Kidney epithelial cell (primary cell): Measurements from ENCODE around the gene DMRTA1. TPM values are rescaled to one million over a fixed set of nuclear protein-coding genes. Genes with fewer than 3 reads are reported as not detected.

ENCODE experiments used
- DNase-seq: peaks from one replicate; pipeline ENCODE4 v3.0.0-alpha.2; 2010; ENCODE audit warnings: low read depth
- H3K27me3 ChIP-seq: 2 replicates; pipeline ENCODE4 v1.6.0; 2011; ENCODE audit warnings: low read length; ENCODE audit not compliant: control insufficient read depth, insufficient read depth
- H3K36me3 ChIP-seq: 2 replicates; pipeline ENCODE4 v1.5.1; 2011; ENCODE audit warnings: low read length; ENCODE audit not compliant: control insufficient read depth, insufficient read depth
- H3K4me3 ChIP-seq: 2 replicates; pipeline ENCODE4 v1.5.1; 2011; ENCODE audit warnings: low read depth, mild to moderate bottlenecking, control low read depth, low read length
- CTCF ChIP-seq: IDR thresholded peaks from 2 replicates; pipeline ENCODE4 v1.5.1; 2011; ENCODE audit warnings: mild to moderate bottlenecking, moderate library complexity, low read length, control low read depth, inconsistent platforms; ENCODE audit not compliant: insufficient read depth, poor library complexity, severe bottlenecking
- total RNA-seq: library from RNA; depleted of rRNA; stranded (reverse); fragments of >200 nt; gene quantifications from 2 replicates; pipeline ENCODE4 v1.2.3, GENCODE V29; 2015

Gene DMRTA1
- 0.92 and 1.1 TPM in 2 replicates for total RNA-seq

- no peaks in the 10 kb centered on the region for H3K36me3 ChIP-seq
- DNase-seq, result no peak
- no peak for TF ChIP-seq CTCF
- H3K4me3 ChIP-seq, result peak within 1 kb of the TSS; percentile 67
- no peaks in the 10 kb centered on the region for H3K27me3 ChIP-seq
Measured at GRCh38 chr9:22446589-22446949, at the start of gene DMRTA1. DMRTA1 (plus strand) TSS chr9:22446824; CDS start chr9:22447066, 242 bp downstream.

DNA sequence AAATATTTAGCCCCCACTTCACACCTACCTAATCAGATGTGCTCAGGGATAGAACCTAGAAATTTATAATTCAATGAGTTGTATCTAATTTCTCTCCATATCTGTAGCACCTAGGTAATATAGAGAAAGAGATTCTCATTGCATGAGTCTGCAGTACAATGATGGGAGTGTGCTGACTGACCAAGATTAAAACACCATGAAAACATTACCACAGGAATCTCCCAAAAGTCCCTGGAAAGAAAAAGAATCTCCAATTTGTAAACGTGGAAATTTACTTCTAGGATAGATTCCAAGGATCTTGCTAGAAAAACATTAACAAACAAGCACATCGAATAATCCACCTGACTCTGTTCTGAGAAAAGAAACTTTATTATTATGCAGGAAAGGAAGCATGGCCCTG lies 45.0 kb upstream of the DMRTA1 start:
- Histone ChIP-seq H3K36me3 (no peaks in the 10 kb centered on the region), H3K4me3 (no peak overlapping the region), H3K27me3 (no peaks in the 10 kb centered on the region)
- no peak for DNase-seq
- TF ChIP-seq CTCF, result no peak

DNA sequence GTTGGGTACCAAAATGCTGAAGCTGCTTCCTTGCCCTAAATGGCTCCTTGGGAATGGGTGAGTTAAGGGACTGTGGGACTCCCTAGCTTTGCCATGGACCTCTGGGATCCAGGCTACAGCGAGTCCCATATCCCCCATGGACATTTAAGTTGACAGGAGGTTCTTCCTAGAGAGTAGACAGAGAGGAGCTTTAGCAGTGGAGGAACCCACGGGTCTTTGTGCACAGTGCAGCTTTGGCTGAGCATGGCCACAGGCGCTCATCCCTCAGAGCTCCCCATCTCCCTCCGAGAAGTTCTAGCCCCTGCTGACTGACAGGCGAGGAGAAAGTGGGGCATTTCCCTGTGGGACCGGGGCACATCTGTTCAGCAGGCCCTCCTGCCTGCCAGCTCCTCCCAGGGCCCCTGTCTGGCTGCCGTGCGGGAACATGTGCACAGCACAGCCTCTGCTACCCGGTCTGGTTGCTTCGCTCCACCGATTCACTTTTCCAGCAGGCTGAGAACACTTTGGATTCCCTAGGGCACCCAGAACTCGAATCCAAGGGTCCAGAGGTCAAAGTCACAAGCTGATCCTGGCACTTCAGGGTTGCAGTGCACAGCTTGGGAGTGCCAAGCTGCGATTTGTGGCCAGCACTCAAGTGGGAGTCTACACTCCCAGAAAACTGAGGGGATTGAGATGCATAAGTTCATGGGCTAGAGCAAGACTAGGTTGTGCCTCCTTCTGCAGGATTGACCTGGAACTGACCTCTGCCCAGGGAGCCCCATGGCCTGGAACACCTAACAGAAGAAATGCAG lies 40.6 kb upstream of the DMRTA1 start:
- Histone ChIP-seq H3K36me3 (no peaks in the 10 kb centered on the region), H3K4me3 (no peak overlapping the region), H3K27me3 (no peaks in the 10 kb centered on the region)
- DNase-seq, result no peak
- TF ChIP-seq CTCF, result no peak

DNA sequence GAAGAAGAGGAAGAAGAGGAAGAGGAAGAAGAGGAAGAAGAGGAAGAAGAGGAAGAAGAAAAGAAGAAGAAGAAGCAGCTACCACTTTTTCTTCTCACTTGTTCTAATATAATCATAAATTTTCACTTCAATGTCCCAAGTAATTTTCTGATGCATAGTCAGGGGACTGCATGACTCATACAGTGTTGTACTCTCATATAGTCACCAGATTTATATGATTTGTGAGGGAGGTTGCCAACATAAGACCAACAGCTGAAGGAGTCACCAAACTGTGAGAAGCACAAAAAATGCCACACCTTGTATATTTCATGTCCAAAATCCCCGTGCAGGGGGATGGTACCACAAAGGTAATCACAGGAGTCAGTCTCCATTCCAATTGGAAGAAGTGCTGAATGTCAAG lies 32.7 kb upstream of the DMRTA1 start:
- DNase-seq, result no peak
- TF ChIP-seq CTCF, result no peak
- Histone ChIP-seq H3K27me3 (no peaks in the 10 kb centered on the region), H3K4me3 (no peak overlapping the region), H3K36me3 (no peaks in the 10 kb centered on the region)

DNA sequence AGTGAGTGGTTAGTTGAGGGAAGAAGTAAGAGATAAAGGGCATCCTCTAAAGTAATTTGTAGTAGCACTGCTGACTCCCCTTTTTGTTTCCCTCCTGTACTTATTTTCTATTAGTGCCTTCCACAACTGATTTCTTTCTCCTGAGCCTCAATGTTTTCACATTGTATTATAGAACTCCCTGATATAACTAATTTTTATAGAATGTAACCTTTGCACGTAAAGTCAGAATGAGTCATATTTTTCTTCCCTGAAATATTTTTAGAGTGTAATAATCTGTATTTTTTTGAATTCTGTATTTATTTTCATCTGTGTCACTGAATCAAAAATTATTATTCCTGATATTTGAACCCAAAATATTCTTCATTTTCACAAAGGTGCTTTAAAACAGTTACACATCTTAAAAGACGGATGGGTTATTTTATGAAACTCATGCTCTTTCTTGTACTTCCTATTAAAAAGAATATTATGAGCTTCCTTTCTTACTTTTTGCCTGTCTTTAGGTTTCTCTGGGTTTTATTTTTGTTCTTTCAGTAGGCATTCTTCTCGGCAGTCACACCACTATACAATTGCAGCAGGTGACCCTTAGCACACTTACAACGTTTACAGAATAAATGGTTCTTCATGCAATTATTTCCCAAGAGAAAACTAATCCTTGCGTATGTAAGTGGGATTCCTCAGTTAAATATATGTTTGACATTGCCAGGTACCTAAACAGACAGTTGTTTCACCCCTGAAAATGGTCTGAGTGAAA lies 30.5 kb upstream of the DMRTA1 start:
- no peak for DNase-seq
- Histone ChIP-seq H3K4me3 (no peak overlapping the region), H3K36me3 (no peaks in the 10 kb centered on the region), H3K27me3 (no peaks in the 10 kb centered on the region)
- no peak for TF ChIP-seq CTCF
